T-helper 1 cell treated with Interleukin-12 subunit alpha and Interleukin-12 subunit beta and Interleukin-4 antibody, amounts not matched to agents 30 μg/mL and 1 μg/mL, for 36 hours (primary cell): ENCODE data around the gene FRMPD4.

Source experiments
- H3K27ac Mint-ChIP-seq: one replicate; pipeline ENCODE4 v1.8.0; 2021; ENCODE audit warnings: mild to moderate bottlenecking, mixed read lengths
- H3K27me3 Mint-ChIP-seq: one replicate; pipeline ENCODE4 v1.8.0; 2021; ENCODE audit warnings: low read depth, mixed read lengths
- H3K36me3 Mint-ChIP-seq: one replicate; pipeline ENCODE4 v1.8.0; 2021; ENCODE audit warnings: low read depth, mixed read lengths
- H3K4me1 Mint-ChIP-seq: one replicate; pipeline ENCODE4 v1.8.0; 2021; ENCODE audit warnings: low read depth, mixed read lengths
- H3K4me3 Mint-ChIP-seq: one replicate; pipeline ENCODE4 v1.8.0; 2021; ENCODE audit warnings: mild to moderate bottlenecking, moderate library complexity, mixed read lengths
- H3K9me3 Mint-ChIP-seq: one replicate; pipeline ENCODE4 v1.8.0; 2021; ENCODE audit warnings: mixed read lengths

FRMPD4 gene

DNA sequence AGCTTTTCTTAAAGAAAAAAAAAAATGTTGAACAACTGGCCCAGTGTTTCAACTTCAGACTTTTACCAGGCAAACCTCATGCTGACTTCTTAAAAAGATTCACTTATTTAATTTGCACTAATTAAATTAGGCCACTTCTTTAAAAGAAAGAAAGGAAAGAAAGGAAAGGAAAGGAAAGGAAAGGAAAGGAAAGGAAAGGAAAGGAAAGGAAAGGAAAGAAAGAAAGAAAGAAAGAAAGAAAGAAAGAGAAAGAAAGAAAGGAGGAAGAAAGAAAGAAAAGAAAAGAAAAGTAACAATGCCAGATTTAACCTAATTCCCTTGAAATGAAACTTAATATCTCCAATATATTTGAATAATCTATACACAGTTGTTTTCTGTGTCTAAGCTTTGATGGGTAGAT lies 581.6 kb downstream of the FRMPD4 start:
- Mint-ChIP-seq H3K27ac (no peak overlapping the region), H3K27me3 (no peaks in the 10 kb centered on the region), H3K4me3 (no peak overlapping the region), H3K9me3 (no peaks in the 10 kb centered on the region), H3K36me3 (no peaks in the 10 kb centered on the region), H3K4me1 (no peaks in the 10 kb centered on the region)

DNA sequence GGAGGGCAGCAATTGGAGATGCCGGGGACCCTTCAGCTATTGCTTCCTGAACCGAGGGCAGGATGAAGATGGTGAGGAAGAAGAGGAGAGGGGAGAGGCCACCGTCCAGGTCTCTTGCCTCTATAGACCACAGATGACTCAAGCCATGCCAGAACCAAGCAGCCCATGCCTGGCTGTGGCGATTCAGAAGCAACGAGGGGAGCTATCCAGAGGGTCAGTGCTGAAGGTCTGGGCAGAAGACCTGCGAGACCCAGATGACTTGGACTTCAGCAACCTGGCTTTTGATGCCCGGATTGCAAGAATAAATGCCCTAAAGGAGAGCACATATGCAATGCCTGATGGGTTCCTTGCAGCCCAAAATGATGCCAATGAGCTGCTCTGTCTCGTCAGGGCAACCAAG lies 582.8 kb downstream of the FRMPD4 start:
- H3K27me3 Mint-ChIP-seq, result no peaks in the 10 kb centered on the region
- H3K27ac Mint-ChIP-seq, result no peak overlapping the region
- H3K4me3 Mint-ChIP-seq, result no peak overlapping the region
- H3K36me3 Mint-ChIP-seq, result no peaks in the 10 kb centered on the region
- H3K9me3 Mint-ChIP-seq, result no peaks in the 10 kb centered on the region
- H3K4me1 Mint-ChIP-seq, result no peaks in the 10 kb centered on the region

DNA sequence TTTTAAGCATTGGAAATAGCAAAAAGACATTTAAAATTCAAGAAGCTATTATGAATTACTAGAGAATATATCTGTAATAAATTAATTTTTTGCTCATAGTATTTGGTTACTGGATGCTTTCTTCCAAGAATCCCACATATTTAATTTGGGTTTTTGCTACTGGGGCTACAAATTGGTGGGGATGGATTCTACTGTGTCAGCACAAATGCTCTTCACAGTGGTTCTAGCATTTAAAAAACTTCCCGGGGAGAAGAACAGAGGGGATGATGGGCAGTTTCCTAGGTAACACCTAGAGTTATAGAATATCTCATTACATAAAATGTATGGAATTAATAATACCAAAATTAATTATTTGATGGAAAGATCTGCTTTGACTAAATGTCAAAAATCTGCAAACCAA lies 584.0 kb downstream of the FRMPD4 start:
- H3K9me3 Mint-ChIP-seq, result no peaks in the 10 kb centered on the region
- no peaks in the 10 kb centered on the region for H3K4me1 Mint-ChIP-seq
- peaks cover 1% of the 10 kb centered on the region for H3K27me3 Mint-ChIP-seq
- no peak overlapping the region for H3K27ac Mint-ChIP-seq
- H3K36me3 Mint-ChIP-seq, result no peaks in the 10 kb centered on the region
- H3K4me3 Mint-ChIP-seq, result no peak overlapping the region

DNA sequence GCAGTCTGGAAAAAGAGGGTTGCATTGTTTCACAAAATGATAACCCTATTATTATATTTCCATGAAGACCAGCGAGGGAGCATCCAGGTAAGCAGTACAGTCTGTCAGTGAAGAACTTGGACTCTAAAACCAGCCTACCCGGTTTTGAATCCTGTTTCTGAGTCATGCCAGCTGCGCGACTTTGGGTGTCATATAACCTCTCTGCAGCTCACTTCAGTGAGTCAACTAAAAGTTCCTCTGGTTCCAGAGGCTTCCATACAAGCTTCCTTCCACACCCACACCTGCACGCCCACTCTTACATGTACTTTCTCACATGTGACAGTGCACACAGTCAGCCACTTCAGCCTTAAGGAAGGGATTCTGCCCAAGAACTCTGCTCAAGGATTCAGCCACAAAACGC lies 603.1 kb downstream of the FRMPD4 start:
- Mint-ChIP-seq H3K9me3 (no peaks in the 10 kb centered on the region), H3K4me1 (no peaks in the 10 kb centered on the region), H3K27ac (no peak overlapping the region), H3K36me3 (no peaks in the 10 kb centered on the region), H3K27me3 (no peaks in the 10 kb centered on the region), H3K4me3 (no peak overlapping the region)

DNA sequence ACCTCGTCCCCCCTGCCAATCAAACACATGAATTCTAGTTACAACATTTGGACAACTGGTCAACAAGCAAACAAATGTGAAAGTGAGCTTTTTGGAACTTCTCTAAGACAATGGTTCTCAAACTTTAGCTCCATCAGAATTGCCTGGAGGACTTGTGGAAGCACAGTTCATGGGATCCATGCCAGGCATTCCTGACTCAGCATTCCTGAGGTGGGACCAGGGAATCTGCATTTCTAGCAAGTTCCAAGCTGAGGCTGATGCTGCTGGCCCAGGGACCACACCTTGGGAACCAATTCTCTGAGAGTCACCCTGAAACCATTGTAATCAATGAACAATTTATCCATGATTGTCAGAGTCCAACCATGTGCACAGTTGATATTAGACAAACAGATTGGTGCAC lies 609.2 kb downstream of the FRMPD4 start:
- H3K27ac Mint-ChIP-seq, result no peak overlapping the region
- H3K4me1 Mint-ChIP-seq, result no peaks in the 10 kb centered on the region
- H3K9me3 Mint-ChIP-seq, result no peaks in the 10 kb centered on the region
- H3K4me3 Mint-ChIP-seq, result no peak overlapping the region
- no peaks in the 10 kb centered on the region for H3K27me3 Mint-ChIP-seq
- no peaks in the 10 kb centered on the region for H3K36me3 Mint-ChIP-seq

DNA sequence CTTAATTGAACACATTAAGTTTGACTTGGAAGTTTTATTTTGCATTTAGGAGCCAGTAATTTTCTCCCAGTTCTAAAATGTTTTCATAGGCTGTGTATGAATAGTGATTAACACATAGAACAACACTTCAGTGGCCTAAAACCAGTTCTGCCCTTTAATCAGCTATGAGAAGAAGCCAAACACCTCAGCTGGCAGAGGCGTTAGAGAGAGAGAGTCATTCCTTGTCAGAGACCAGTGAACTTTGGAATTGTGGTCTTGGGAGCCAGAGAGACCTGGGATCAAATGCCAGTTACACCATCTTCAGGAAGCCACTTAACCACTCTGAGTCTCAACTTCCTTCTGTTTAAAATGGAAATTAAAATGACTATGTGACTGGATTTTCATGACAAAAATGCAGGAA lies 613.6 kb downstream of the FRMPD4 start:
- no peaks in the 10 kb centered on the region for H3K36me3 Mint-ChIP-seq
- no peak overlapping the region for H3K4me3 Mint-ChIP-seq
- H3K27me3 Mint-ChIP-seq, result no peaks in the 10 kb centered on the region
- H3K4me1 Mint-ChIP-seq, result no peaks in the 10 kb centered on the region
- no peaks in the 10 kb centered on the region for H3K9me3 Mint-ChIP-seq
- H3K27ac Mint-ChIP-seq, result no peak overlapping the region

DNA sequence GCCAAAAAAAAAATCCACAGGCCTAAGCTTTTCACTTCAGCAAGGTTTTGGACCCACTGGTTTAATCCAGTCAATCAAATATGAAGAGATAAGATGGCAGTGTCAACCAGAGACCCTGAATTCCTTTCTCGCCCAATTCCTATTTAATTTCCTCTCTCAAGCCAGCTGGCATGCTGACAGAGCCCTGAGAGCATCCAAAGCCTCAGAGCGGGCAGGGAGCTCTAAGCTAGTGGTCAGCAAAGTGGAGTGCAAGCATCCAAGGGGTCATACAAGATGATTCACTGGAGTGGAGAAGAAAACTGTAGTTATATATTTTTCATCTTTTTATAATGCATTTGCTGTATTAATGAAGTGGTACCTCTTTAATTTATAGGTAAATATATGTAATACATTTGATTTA lies 615.1 kb downstream of the FRMPD4 start:
- H3K4me1 Mint-ChIP-seq, result no peaks in the 10 kb centered on the region
- no peaks in the 10 kb centered on the region for H3K36me3 Mint-ChIP-seq
- H3K9me3 Mint-ChIP-seq, result no peaks in the 10 kb centered on the region
- no peaks in the 10 kb centered on the region for H3K27me3 Mint-ChIP-seq
- no peak overlapping the region for H3K27ac Mint-ChIP-seq
- H3K4me3 Mint-ChIP-seq, result no peak overlapping the region

DNA sequence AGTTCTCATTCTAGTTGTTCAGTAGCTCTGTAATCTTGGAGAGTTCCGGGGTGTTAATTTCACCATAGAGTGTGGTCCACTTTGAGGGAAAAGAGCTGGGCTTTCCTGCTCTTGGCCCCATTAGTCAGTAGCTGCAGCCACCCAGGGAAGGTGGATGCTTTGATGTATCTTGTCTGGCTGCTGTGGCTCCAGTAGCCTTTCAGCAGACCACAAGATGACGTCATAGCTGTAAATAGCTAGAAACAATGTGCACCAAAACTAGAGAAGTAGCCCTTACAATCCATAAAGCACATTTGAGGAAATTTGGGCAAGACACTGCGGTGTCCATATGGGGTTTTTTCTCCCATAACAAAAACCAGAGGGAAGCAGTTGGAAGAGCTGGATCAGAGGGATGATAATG lies 620.0 kb downstream of the FRMPD4 start:
- Mint-ChIP-seq H3K4me1 (no peaks in the 10 kb centered on the region), H3K4me3 (no peak overlapping the region), H3K27me3 (peaks cover 3% of the 10 kb centered on the region), H3K27ac (no peak overlapping the region), H3K36me3 (no peaks in the 10 kb centered on the region), H3K9me3 (no peaks in the 10 kb centered on the region)

DNA sequence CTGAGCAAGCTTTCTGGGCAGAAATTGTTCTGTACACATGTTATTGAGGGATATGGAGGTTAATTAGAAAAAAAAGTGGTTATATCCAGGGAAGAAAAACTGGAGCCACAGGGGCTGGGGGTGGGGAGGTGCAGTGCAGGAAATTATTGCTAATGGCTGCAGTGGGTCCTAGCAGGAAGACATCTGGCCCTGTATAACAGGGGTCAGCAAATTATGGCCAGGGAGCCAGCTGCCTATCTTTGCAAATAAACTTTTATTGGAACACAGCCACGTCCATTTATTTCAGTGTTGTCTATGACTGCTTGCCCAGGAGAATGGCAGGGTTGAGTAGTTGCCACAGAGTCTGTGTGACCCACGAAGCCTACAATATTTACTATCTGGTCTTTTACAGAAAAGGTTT lies 629.6 kb downstream of the FRMPD4 start:
- H3K4me1 Mint-ChIP-seq, result peaks cover 9% of the 10 kb centered on the region
- H3K9me3 Mint-ChIP-seq, result no peaks in the 10 kb centered on the region
- no peak overlapping the region for H3K27ac Mint-ChIP-seq
- H3K4me3 Mint-ChIP-seq, result no peak overlapping the region
- peaks cover 28% of the 10 kb centered on the region for H3K27me3 Mint-ChIP-seq
- no peaks in the 10 kb centered on the region for H3K36me3 Mint-ChIP-seq

DNA sequence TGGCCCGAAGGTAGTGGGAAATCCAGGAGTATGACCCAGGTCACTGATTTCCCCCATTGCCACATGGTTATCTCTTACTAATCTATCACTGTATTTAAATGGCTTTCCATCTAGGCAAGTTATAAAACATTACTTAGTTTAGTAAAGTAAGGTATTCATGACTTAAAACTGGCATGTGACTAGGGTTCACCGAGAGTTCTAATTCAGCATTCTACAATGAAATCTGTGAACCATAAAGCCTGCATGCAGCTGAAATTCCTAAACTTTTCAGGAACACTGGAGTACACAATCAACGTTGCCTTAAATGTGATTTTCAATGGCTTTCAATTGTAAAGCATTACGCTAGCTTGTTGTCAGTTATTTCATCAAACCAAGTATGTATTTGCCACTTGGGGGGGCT lies 630.2 kb downstream of the FRMPD4 start:
- no peaks in the 10 kb centered on the region for H3K36me3 Mint-ChIP-seq
- H3K9me3 Mint-ChIP-seq, result no peaks in the 10 kb centered on the region
- H3K4me1 Mint-ChIP-seq, result peaks cover 9% of the 10 kb centered on the region
- no peak overlapping the region for H3K4me3 Mint-ChIP-seq
- peaks cover 32% of the 10 kb centered on the region for H3K27me3 Mint-ChIP-seq
- H3K27ac Mint-ChIP-seq, result no peak overlapping the region

DNA sequence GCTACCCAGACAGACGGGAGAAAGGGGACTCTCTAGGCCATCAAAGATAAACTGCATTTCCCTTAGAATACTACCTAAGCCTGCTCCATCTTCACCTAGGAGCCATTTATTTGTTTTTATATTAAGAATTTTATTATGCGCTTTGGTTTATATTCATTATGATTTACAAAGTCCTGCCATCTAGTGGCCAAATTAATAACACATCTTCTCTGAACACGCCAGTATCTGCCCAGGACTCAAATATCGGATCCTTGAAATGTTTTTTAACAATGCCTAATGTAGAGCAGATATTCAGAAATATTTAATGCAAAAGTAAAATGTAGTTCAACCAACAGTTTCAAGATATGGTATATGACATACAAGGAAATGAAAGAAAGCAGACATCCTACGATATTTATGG lies 632.2 kb downstream of the FRMPD4 start:
- H3K27me3 Mint-ChIP-seq, result peaks cover 37% of the 10 kb centered on the region
- H3K27ac Mint-ChIP-seq, result no peak overlapping the region
- H3K4me1 Mint-ChIP-seq, result peaks cover 9% of the 10 kb centered on the region
- no peak overlapping the region for H3K4me3 Mint-ChIP-seq
- H3K36me3 Mint-ChIP-seq, result no peaks in the 10 kb centered on the region
- H3K9me3 Mint-ChIP-seq, result no peaks in the 10 kb centered on the region

DNA sequence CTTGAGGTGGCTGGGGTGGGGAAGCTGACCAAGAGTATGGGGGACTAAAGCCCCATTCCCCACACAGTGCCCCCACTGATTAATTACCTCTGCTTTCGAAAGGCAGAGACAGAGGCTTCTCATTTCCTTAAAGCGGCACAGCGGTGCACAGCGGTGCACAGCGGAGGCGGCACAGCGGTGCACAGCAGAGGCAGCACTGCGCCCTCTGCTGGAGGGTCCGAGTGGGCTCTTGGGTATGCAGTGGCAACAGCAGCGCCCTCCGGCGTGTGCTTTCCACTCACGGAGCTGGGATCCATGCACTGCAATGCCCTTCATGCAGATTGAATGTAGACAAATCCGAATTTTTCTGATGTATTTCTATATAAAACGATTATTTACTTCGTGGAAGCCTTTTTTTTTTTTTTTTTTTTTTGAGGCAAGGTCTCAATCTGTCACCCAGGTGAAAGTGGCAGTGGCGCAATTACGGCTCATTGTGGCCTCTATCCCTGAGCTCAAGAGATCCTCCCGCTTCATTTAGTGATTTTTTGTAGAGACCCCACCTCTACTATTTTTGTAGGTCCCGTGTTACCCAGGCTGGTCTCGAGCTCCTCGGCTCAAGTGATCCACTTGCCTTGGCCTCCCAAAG lies 633.3 kb downstream of the FRMPD4 start:
- Mint-ChIP-seq H3K27me3 (peaks cover 41% of the 10 kb centered on the region), H3K36me3 (no peaks in the 10 kb centered on the region), H3K4me3 (no peak overlapping the region), H3K27ac (no peak overlapping the region), H3K9me3 (no peaks in the 10 kb centered on the region), H3K4me1 (peaks cover 9% of the 10 kb centered on the region)
